Naive thymus-derived CD4-positive, alpha-beta T cell (primary cell): ENCODE data around the gene LLGL2. TPM values are rescaled to one million over a fixed set of nuclear protein-coding genes. Genes with fewer than 3 reads are reported as not detected.

Experiments
- ATAC-seq: fragments of 150-1000 bp; cut with Tn5 transposase; 2 replicates; pipeline ENCODE4 v1.10.0; 2021; ENCODE audit warnings: mild to moderate bottlenecking, moderate library complexity
- CTCF ChIA-PET: fragments of 350-600 bp; sonication (Branson Sonifier 250); formaldehyde crosslinking; loops from one replicate; lab custom pipeline; 2021; ENCODE audit warnings: antibody characterized with exemption; lab: Charles Lee
- POLR2A ChIA-PET: fragments of 350-600 bp; sonication (Branson Sonifier 250); formaldehyde crosslinking; loops from one replicate; lab custom pipeline; 2021; ENCODE audit warnings: antibody characterized with exemption, inconsistent platforms; lab: Charles Lee
- DNase-seq, 9 donors: peaks; one replicate each; pipeline versions ENCODE4 v3.0.0 to v3.0.0-alpha.2; 2020 to 2022; ENCODE audit warnings: mixed read lengths in 1 of 9
- H3K27ac ChIP-seq: one replicate; pipeline ENCODE4 v1.7.0; 2013; ENCODE audit warnings: mild to moderate bottlenecking, low read depth, low read length, moderate library complexity
- H3K27me3 ChIP-seq, 2 donors: one replicate each; pipeline ENCODE4 v1.7.0; 2013; ENCODE audit warnings: low read length in 2 of 2, mild to moderate bottlenecking in 2 of 2, moderate library complexity in 2 of 2; ENCODE audit not compliant: control insufficient read depth in 2 of 2, insufficient read depth in 2 of 2
- H3K36me3 ChIP-seq, 3 experiments: 1 replicate in 2 of 3; 2 replicates in 1 of 3; pipeline ENCODE4 v1.7.0; 2013; ENCODE audit warnings: low read length in 3 of 3, mild to moderate bottlenecking in 3 of 3, moderate library complexity in 1 of 3; ENCODE audit not compliant: insufficient read depth in 3 of 3, control insufficient read depth in 2 of 3
- H3K4me1 ChIP-seq, 2 donors: one replicate each; pipeline ENCODE4 v1.7.0; 2013; ENCODE audit warnings: low read length in 2 of 2, mild to moderate bottlenecking in 2 of 2, moderate library complexity in 1 of 2; ENCODE audit not compliant: control insufficient read depth in 2 of 2, insufficient read depth in 2 of 2
- H3K4me3 ChIP-seq: 2 replicates; pipeline ENCODE4 v1.7.0; 2013; ENCODE audit warnings: mild to moderate bottlenecking, low read length
- H3K9me3 ChIP-seq, 3 experiments: 1 replicate in 2 of 3; 2 replicates in 1 of 3; pipeline ENCODE4 v1.7.0; 2013; ENCODE audit warnings: low read length in 3 of 3; ENCODE audit not compliant: control insufficient read depth in 2 of 3
- H3K27ac Mint-ChIP-seq, 9 donors: one replicate each; pipeline ENCODE4 v1.8.0; 2020 to 2022; ENCODE audit warnings: mixed read lengths in 9 of 9, mild to moderate bottlenecking in 8 of 9, moderate library complexity in 5 of 9, inconsistent platforms in 2 of 9
- H3K27me3 Mint-ChIP-seq, 5 donors: one replicate each; pipeline ENCODE4 v1.8.0; 2021 to 2022; ENCODE audit warnings: mixed read lengths in 5 of 5, mild to moderate bottlenecking in 1 of 5
- H3K36me3 Mint-ChIP-seq, 5 donors: one replicate each; pipeline ENCODE4 v1.8.0; 2020 to 2022; ENCODE audit warnings: mixed read lengths in 5 of 5, mild to moderate bottlenecking in 3 of 5, inconsistent platforms in 1 of 5
- H3K4me1 Mint-ChIP-seq, 7 donors: one replicate each; pipeline ENCODE4 v1.8.0; 2020 to 2022; ENCODE audit warnings: mixed read lengths in 7 of 7, mild to moderate bottlenecking in 3 of 7, inconsistent platforms in 1 of 7
- H3K4me3 Mint-ChIP-seq, 10 donors: one replicate each; pipeline ENCODE4 v1.8.0; 2020 to 2022; ENCODE audit warnings: mild to moderate bottlenecking in 10 of 10, mixed read lengths in 10 of 10, moderate library complexity in 6 of 10, inconsistent platforms in 2 of 10
- H3K9me3 Mint-ChIP-seq, 11 donors: one replicate each; pipeline ENCODE4 v1.8.0; 2020 to 2022; ENCODE audit warnings: mixed read lengths in 11 of 11, mild to moderate bottlenecking in 4 of 11, inconsistent platforms in 1 of 11, moderate library complexity in 1 of 11
- intact Hi-C, 2 donors: fragments of 100-400 bp; cut with micrococcal nuclease; formaldehyde crosslinking; loops; one replicate each; pipeline ENCODE4 v1.15.1; 2023
- polyA plus RNA-seq, 2 donors: library from polyadenylated mRNA; unstranded; fragments of 300-500 nt; fragmentation: Illumina TruSeq; gene quantifications; one replicate each; pipeline ENCODE4 v1.2.3, GENCODE V29; 2021
- total RNA-seq, 6 experiments: library from RNA in 5 of 6; stranded (reverse) in 5 of 6; gene quantifications; 1 replicate in 5 of 6; 2 replicates in 1 of 6; pipeline ENCODE4 v1.2.3 and lab custom pipeline; 2021 to 2026

LLGL2 gene
- total and polyA plus RNA-seq, 7 experiments from 2014 or later = 9.2 to 55.7 (median 26.5) TPM

GRCh38 chr17:75548813-75549212 lies 23.3 kb downstream of the LLGL2 start:
- no peaks in the 10 kb centered on the region for H3K9me3 ChIP-seq
- Mint-ChIP-seq H3K4me1 (peaks cover 0 to 1% (median 0%) of the 10 kb centered on the region in 7 donors), H3K9me3 (peaks cover 0 to 1% (median 0%) of the 10 kb centered on the region in 11 donors), H3K4me3 (no peak overlapping the region), H3K36me3 (peaks cover 0 to 12% (median 0%) of the 10 kb centered on the region in 5 donors), H3K27ac (no peak overlapping the region), H3K27me3 (no peaks in the 10 kb centered on the region)
- ATAC-seq = no peak
- no peaks in the 10 kb centered on the region for H3K27me3 ChIP-seq
- intact Hi-C loops = no loop called here
- DNase-seq = no peak
- H3K4me3 ChIP-seq = no peak overlapping the region
- H3K27ac ChIP-seq = no peak overlapping the region
- ChIA-PET CTCF (interaction anchor here (0.6 kb wide), 1 partner anchor 101 kb away, joined by 3 read pairs; no protein-coding TSS in a partner anchor), POLR2A (no interaction called here)
- H3K36me3 ChIP-seq = no peaks in the 10 kb centered on the region
- H3K4me1 ChIP-seq = no peaks in the 10 kb centered on the region

- DNase-seq (no peak), ATAC-seq (no peak)
- H3K9me3 ChIP-seq = no peaks in the 10 kb centered on the region
- H3K36me3 Mint-ChIP-seq = peaks cover 0 to 9% (median 0%) of the 10 kb centered on the region in 5 donors
- peaks cover 0 to 1% (median 0%) of the 10 kb centered on the region in 11 donors for H3K9me3 Mint-ChIP-seq
- H3K4me1 ChIP-seq = no peaks in the 10 kb centered on the region
- H3K27ac ChIP-seq = no peak overlapping the region
- no peak overlapping the region for H3K4me3 Mint-ChIP-seq
- H3K4me3 ChIP-seq = no peak overlapping the region
- no peaks in the 10 kb centered on the region for H3K27me3 Mint-ChIP-seq
- H3K4me1 Mint-ChIP-seq = peaks cover 0 to 1% (median 0%) of the 10 kb centered on the region in 7 donors
- no peaks in the 10 kb centered on the region for H3K36me3 ChIP-seq
- intact Hi-C loops = no loop called here
- no peak overlapping the region for H3K27ac Mint-ChIP-seq
- ChIA-PET CTCF (no interaction called here), POLR2A (no interaction called here)
- no peaks in the 10 kb centered on the region for H3K27me3 ChIP-seq
These were observed 24.0 kb downstream of the LLGL2 start for GRCh38 chr17:75549246-75550138.

GRCh38 chr17:75550139-75550465 lies 24.6 kb downstream of the LLGL2 start:
- DNase-seq = no peak
- Histone ChIP-seq H3K4me1 (no peaks in the 10 kb centered on the region), H3K4me3 (no peak overlapping the region), H3K36me3 (no peaks in the 10 kb centered on the region), H3K9me3 (no peaks in the 10 kb centered on the region), H3K27me3 (no peaks in the 10 kb centered on the region), H3K27ac (no peak overlapping the region)
- peaks cover 0 to 1% (median 0%) of the 10 kb centered on the region in 11 donors for H3K9me3 Mint-ChIP-seq
- intact Hi-C loops = no loop called here
- ChIA-PET CTCF (no interaction called here), POLR2A (no interaction called here)
- ATAC-seq = no peak
- H3K4me3 Mint-ChIP-seq = no peak overlapping the region
- peaks cover 0 to 1% (median 0%) of the 10 kb centered on the region in 7 donors for H3K4me1 Mint-ChIP-seq
- no peak overlapping the region for H3K27ac Mint-ChIP-seq
- peaks cover 0 to 9% (median 0%) of the 10 kb centered on the region in 5 donors for H3K36me3 Mint-ChIP-seq
- no peaks in the 10 kb centered on the region for H3K27me3 Mint-ChIP-seq

- H3K9me3 Mint-ChIP-seq = peaks cover 0 to 1% (median 0%) of the 10 kb centered on the region in 11 donors
- DNase-seq (no peak), ATAC-seq (no peak)
- Histone ChIP-seq H3K27ac (no peak overlapping the region), H3K9me3 (no peaks in the 10 kb centered on the region), H3K36me3 (no peaks in the 10 kb centered on the region), H3K4me3 (no peak overlapping the region), H3K27me3 (no peaks in the 10 kb centered on the region), H3K4me1 (no peaks in the 10 kb centered on the region)
- no peak overlapping the region for H3K4me3 Mint-ChIP-seq
- H3K27me3 Mint-ChIP-seq = no peaks in the 10 kb centered on the region
- H3K4me1 Mint-ChIP-seq = peaks cover 0 to under 1% (median 0%) of the 10 kb centered on the region in 7 donors
- POLR2A ChIA-PET = no interaction called here
- H3K27ac Mint-ChIP-seq = no peak overlapping the region
- peaks cover 0 to 6% (median 0%) of the 10 kb centered on the region in 5 donors for H3K36me3 Mint-ChIP-seq
- intact Hi-C loops = no loop called here
- CTCF ChIA-PET = interaction anchor here (0.7 kb wide), 1 partner anchor 16 kb away, joined by 3 read pairs; no protein-coding TSS in a partner anchor
These were observed 25.8 kb downstream of the LLGL2 start for GRCh38 chr17:75551266-75551665.

- Histone ChIP-seq H3K27me3 (no peaks in the 10 kb centered on the region), H3K4me3 (no peak overlapping the region), H3K9me3 (no peaks in the 10 kb centered on the region), H3K4me1 (no peaks in the 10 kb centered on the region), H3K36me3 (no peaks in the 10 kb centered on the region), H3K27ac (no peak overlapping the region)
- no peak for DNase-seq
- Mint-ChIP-seq H3K9me3 (no peaks in the 10 kb centered on the region), H3K4me3 (no peak overlapping the region), H3K36me3 (peaks cover 0 to 3% (median 0%) of the 10 kb centered on the region in 5 donors), H3K27ac (no peak overlapping the region), H3K27me3 (no peaks in the 10 kb centered on the region), H3K4me1 (no peaks in the 10 kb centered on the region)
- intact Hi-C loops = no loop called here
- ChIA-PET CTCF (interaction anchor here (0.6 kb wide), 2 partner anchors 44 to 441 kb away, joined by 4 to 5 read pairs; no protein-coding TSS in a partner anchor), POLR2A (no interaction called here)
- no peak for ATAC-seq
These were observed 27.2 kb downstream of the LLGL2 start for GRCh38 chr17:75552425-75553294.

- DNase-seq = no peak
- POLR2A ChIA-PET = no interaction called here
These were observed 28.0 kb downstream of the LLGL2 start for GRCh38 chr17:75553295-75554110.

More at GRCh38 chr17:75553295-75554110, 28.0 kb downstream of the LLGL2 start:
- Histone ChIP-seq H3K4me1 (no peaks in the 10 kb centered on the region), H3K36me3 (peaks cover 0 to 6% (median 0%) of the 10 kb centered on the region in 3 experiments), H3K4me3 (no peak overlapping the region), H3K27ac (no peak overlapping the region), H3K27me3 (no peaks in the 10 kb centered on the region), H3K9me3 (no peaks in the 10 kb centered on the region)
- Mint-ChIP-seq H3K27me3 (no peaks in the 10 kb centered on the region), H3K9me3 (no peaks in the 10 kb centered on the region), H3K36me3 (no peaks in the 10 kb centered on the region), H3K27ac (no peak overlapping the region), H3K4me1 (no peaks in the 10 kb centered on the region), H3K4me3 (no peak overlapping the region)
- CTCF ChIA-PET = no interaction called here
- intact Hi-C loops = no loop called here
- ATAC-seq = no peak
